ENCODE data around the gene CTNNB1.
A peak's percentile ranks its signal among the peaks of the same experiment; 100 is the strongest.

The CTNNB1 gene

DNA sequence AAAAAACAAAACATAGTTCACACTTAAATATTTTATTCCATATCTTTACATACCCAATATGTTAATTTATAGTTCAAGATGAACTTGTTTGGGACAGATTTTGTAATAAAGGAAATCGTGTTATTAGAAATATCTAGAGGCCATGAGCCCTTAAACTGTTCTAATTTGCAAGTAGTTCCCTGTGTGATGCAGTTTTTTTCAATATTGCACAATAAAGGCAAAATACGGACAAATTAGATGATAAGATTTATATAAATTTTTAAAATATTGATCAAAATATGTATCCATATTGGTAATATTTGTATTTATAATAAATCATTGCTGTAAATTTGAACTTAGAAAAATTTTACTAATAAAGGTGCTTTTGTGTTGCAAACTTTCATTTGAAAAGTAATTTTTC lies 23.8 kb downstream of the CTNNB1 start:
- TF ChIP-seq, protein P1, sequence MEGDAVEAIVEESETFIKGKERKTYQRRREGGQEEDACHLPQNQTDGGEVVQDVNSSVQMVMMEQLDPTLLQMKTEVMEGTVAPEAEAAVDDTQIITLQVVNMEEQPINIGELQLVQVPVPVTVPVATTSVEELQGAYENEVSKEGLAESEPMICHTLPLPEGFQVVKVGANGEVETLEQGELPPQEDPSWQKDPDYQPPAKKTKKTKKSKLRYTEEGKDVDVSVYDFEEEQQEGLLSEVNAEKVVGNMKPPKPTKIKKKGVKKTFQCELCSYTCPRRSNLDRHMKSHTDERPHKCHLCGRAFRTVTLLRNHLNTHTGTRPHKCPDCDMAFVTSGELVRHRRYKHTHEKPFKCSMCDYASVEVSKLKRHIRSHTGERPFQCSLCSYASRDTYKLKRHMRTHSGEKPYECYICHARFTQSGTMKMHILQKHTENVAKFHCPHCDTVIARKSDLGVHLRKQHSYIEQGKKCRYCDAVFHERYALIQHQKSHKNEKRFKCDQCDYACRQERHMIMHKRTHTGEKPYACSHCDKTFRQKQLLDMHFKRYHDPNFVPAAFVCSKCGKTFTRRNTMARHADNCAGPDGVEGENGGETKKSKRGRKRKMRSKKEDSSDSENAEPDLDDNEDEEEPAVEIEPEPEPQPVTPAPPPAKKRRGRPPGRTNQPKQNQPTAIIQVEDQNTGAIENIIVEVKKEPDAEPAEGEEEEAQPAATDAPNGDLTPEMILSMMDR (IDR thresholded peaks at IDR 0.05; ENCODE audit: insufficient read depth, low read length, missing control alignments) = no peak
- POLR2A ChIA-PET = interaction anchor here (1.5 kb wide), 1 partner anchor 24 kb away, joined by 12 read pairs; the partner anchor contains the start of gene CTNNB1
- no peak for DNase-seq (ENCODE audit: low read depth, low spot score)
- no peak overlapping the region for H3K4me3 ChIP-seq (ENCODE audit: low read depth, low read length)
- CTCF ChIA-PET = no interaction called here

DNA sequence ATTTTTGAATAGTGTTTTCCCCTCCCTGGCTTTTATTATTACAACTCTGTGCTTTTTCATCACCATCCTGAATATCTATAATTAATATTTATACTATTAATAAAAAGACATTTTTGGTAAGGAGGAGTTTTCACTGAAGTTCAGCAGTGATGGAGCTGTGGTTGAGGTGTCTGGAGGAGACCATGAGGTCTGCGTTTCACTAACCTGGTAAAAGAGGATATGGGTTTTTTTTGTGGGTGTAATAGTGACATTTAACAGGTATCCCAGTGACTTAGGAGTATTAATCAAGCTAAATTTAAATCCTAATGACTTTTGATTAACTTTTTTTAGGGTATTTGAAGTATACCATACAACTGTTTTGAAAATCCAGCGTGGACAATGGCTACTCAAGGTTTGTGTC lies 24.4 kb downstream of the CTNNB1 start:
- ChIA-PET CTCF (interaction anchor here (2.4 kb wide), 1 partner anchor 10 kb away, joined by 14 read pairs; no protein-coding TSS in a partner anchor), POLR2A (interaction anchor here (0.8 to 1.5 kb wide), 3 partner anchors 9 to 24 kb away, joined by 3 to 12 read pairs (median 4); partner anchors contain the start of gene CTNNB1)
- DNase-seq (ENCODE audit: low read depth, low spot score) = no peak
- TF ChIP-seq, protein P1 (IDR thresholded peaks at IDR 0.05; ENCODE audit: insufficient read depth, low read length, missing control alignments) = no peak
- no peak overlapping the region for H3K4me3 ChIP-seq (ENCODE audit: low read depth, low read length)

DNA sequence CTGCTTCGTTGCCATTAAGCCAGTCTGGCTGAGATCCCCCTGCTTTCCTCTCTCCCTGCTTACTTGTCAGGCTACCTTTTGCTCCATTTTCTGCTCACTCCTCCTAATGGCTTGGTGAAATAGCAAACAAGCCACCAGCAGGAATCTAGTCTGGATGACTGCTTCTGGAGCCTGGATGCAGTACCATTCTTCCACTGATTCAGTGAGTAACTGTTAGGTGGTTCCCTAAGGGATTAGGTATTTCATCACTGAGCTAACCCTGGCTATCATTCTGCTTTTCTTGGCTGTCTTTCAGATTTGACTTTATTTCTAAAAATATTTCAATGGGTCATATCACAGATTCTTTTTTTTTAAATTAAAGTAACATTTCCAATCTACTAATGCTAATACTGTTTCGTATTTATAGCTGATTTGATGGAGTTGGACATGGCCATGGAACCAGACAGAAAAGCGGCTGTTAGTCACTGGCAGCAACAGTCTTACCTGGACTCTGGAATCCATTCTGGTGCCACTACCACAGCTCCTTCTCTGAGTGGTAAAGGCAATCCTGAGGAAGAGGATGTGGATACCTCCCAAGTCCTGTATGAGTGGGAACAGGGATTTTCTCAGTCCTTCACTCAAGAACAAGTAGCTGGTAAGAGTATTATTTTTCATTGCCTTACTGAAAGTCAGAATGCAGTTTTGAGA lies 25.0 kb downstream of the CTNNB1 start:
- CTCF ChIA-PET = interaction anchor here (1.5 to 2.4 kb wide), 2 partner anchors 11 to 25 kb away, joined by 3 to 14 read pairs; partner anchors contain the start of gene CTNNB1

DNA sequence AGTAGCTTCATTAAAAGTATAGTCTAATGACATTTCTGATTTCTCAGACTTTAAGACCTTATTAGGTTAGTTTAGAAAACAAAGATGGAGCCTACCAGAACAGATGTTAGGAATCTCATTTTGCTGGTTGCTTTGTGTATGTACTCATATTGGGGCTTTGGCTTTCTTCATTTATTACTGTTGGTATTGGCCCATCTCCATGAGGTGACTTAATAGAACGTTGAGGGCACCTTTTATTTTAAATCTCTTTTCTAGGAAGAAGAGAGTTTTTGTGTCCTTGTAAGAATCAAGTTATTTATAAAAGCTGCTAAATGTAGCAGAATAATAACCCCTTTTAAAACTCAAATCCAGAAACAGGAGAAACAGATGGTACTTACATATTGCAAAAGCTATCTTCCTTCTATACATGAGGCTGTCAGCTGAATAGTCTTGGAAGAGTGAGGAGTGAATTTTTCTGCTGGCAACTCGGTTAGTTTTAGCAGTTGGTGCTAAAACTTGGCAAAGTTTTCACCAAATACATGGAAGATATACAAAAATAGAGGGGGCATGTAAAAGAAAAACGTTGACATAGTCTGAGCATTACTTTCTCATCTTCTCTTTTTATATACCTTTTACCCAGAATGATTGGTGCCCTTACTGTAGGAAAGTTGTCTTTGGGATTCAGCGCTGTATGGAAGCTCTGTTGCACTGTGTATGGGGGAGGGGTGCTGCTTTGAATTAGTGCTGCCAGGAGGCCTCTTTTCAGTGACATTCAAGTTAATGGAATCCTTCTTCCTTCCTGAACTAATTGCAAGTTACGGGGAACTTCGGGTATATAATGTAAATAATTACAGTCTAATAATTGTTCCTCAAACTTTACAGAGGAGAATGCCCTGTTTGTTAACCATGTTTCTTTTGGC lies 35.8 kb downstream of the CTNNB1 start:
- TF ChIP-seq, protein P1 (IDR thresholded peaks at IDR 0.05; ENCODE audit: insufficient read depth, low read length, missing control alignments) = no peak
- POLR2A ChIA-PET = no interaction called here
- H3K4me3 ChIP-seq (ENCODE audit: low read depth, low read length) = no peak overlapping the region
- peak; percentile 17 for DNase-seq (ENCODE audit: low read depth, low spot score)
- CTCF ChIA-PET = interaction anchor here (1.0 to 1.5 kb wide), 3 partner anchors 8 to 16 kb away, joined by 3 to 6 read pairs (median 3); no protein-coding TSS in a partner anchor

More for the DNA sequence above, 25.0 kb downstream of the CTNNB1 start:
- DNase-seq (ENCODE audit: low read depth, low spot score) = peak; percentile 82
- TF ChIP-seq, protein P1 (IDR thresholded peaks at IDR 0.05; ENCODE audit: insufficient read depth, low read length, missing control alignments) = no peak
- POLR2A ChIA-PET = interaction anchor here (0.8 to 1.5 kb wide), 4 partner anchors 9 to 25 kb away, joined by 3 to 12 read pairs (median 4); partner anchors contain the start of gene CTNNB1
- no peak overlapping the region for H3K4me3 ChIP-seq (ENCODE audit: low read depth, low read length)

DNA sequence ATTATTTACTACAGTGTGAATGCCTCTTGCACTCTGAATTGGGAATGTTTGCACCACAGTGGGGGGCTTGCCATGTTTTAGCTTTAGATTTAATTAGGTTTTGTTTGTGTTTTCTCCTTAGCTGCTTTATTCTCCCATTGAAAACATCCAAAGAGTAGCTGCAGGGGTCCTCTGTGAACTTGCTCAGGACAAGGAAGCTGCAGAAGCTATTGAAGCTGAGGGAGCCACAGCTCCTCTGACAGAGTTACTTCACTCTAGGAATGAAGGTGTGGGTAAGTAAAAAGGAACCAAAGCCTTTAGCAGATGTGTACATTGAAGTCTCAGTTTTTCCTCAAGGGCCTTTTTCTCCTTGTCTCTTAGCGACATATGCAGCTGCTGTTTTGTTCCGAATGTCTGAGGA lies 36.9 kb downstream of the CTNNB1 start:
- no peak for DNase-seq (ENCODE audit: low read depth, low spot score)
- TF ChIP-seq, protein P1 (IDR thresholded peaks at IDR 0.05; ENCODE audit: insufficient read depth, low read length, missing control alignments) = no peak
- CTCF ChIA-PET = interaction anchor here (1.5 kb wide), 1 partner anchor 9 kb away, joined by 6 read pairs; no protein-coding TSS in a partner anchor
- POLR2A ChIA-PET = interaction anchor here (1.1 to 1.3 kb wide), 2 partner anchors 11 to 37 kb away, joined by 3 to 4 read pairs; partner anchors contain the start of gene CTNNB1
- no peak overlapping the region for H3K4me3 ChIP-seq (ENCODE audit: low read depth, low read length)
